K562 (cell line): ENCODE measurements around the gene ARHGAP10. TPM values are rescaled to one million over a fixed set of nuclear protein-coding genes. Genes with fewer than 3 reads are reported as not detected.

ENCODE experiments used
- ATAC-seq: fragments of 200-7000 bp; cut with Tn5 transposase; 3 replicates; pipeline ENCODE4 v1.9.1; 2020; ENCODE audit warnings: moderate library complexity
- BruUV-seq: library from RNA; stranded (reverse); fragments of 400-500 nt; replicated peaks from 2 replicates; lab custom pipeline; 2021; lab: Mats Ljungman, UMichigan
- CTCF ChIA-PET: fragments of 300-600 bp; formaldehyde crosslinking; extraction: SDS; loops from one replicate; lab custom pipeline; 2021; ENCODE audit warnings: low intra/inter-chr PET ratio; lab: Yijun Ruan, JAX
- POLR2A ChIA-PET: fragments of 300-600, 350-650 bp; sonication (Branson Sonifier 250); formaldehyde crosslinking; extraction: SDS; loops from one replicate; lab custom pipeline; 2021; ENCODE audit warnings: antibody characterized with exemption, inconsistent platforms; lab: Yijun Ruan, JAX
- DNase-seq, 4 experiments: peaks; one replicate each; pipeline versions ENCODE4 v3.0.0 to v3.0.0-alpha.2; 2011 to 2018; ENCODE audit warnings: low spot score in 3 of 4, mixed read lengths in 3 of 4; ENCODE audit errors: extremely low read depth in 1 of 4
- FAIRE-seq: peaks from 2 replicates; lab custom pipeline; 2011; peaks lifted over from hg19 to GRCh38; lab: Jason Lieb, UNC
- H2AFZ ChIP-seq: 2 replicates; pipeline ENCODE4 v1.6.0; 2011; ENCODE audit warnings: low read depth, low read length, control low read depth, inconsistent platforms
- H3K27ac ChIP-seq: fragments of 200-600 bp; 3 replicates; pipeline ENCODE4 v1.8.0; 2011; ENCODE audit warnings: low read depth, mild to moderate bottlenecking, control low read depth, inconsistent platforms, low read length, moderate library complexity, mixed read lengths; ENCODE audit errors: extremely low read depth
- H3K27me3 ChIP-seq, 2 experiments: fragments of 300-600 bp in 1 of 2; 2 replicates in 1 of 2; 3 replicates in 1 of 2; pipeline versions ENCODE4 v1.6.0 to v1.8.0; 2011; ENCODE audit warnings: inconsistent platforms in 2 of 2, low read length in 2 of 2, mild to moderate bottlenecking in 1 of 2, mixed read lengths in 1 of 2, moderate library complexity in 1 of 2; ENCODE audit not compliant: control insufficient read depth in 2 of 2, insufficient read depth in 2 of 2
- H3K36me3 ChIP-seq: fragments of 300-600 bp; 3 replicates; pipeline ENCODE4 v1.8.0; 2011; ENCODE audit warnings: mild to moderate bottlenecking, low read length, inconsistent platforms; ENCODE audit not compliant: control insufficient read depth, insufficient read depth
- H3K4me1 ChIP-seq, 2 experiments: fragments of 200-600 bp in 1 of 2; replicated peaks in 1 of 2; 2 replicates in 1 of 2; 3 replicates in 1 of 2; pipeline versions ENCODE4 v1.5.1 to v1.8.0; 2011; ENCODE audit warnings: inconsistent platforms in 2 of 2, low read length in 2 of 2, mild to moderate bottlenecking in 1 of 2, mixed read lengths in 1 of 2, moderate library complexity in 1 of 2; ENCODE audit not compliant: control insufficient read depth in 2 of 2, insufficient read depth in 2 of 2
- H3K4me2 ChIP-seq: 2 replicates; pipeline ENCODE4 v1.6.1; 2011; ENCODE audit warnings: low read length, control low read depth, inconsistent platforms, mixed read lengths; ENCODE audit not compliant: insufficient read depth
- H3K4me3 ChIP-seq: fragments of 200-600 bp; sonication (generic), shearing (Covaris generic); 2 replicates; pipeline ENCODE4 v1.5.1; 2016; ENCODE audit warnings: control low read depth, inconsistent platforms
- H3K79me2 ChIP-seq: fragments of 200-600 bp; 3 replicates; pipeline ENCODE4 v1.8.0; 2011; ENCODE audit warnings: low read length, inconsistent platforms; ENCODE audit not compliant: control insufficient read depth, insufficient read depth
- H3K9ac ChIP-seq, 2 experiments: 2 replicates each; pipeline versions ENCODE4 v1.6.0 to v1.6.1; 2011; ENCODE audit warnings: low read depth in 2 of 2, low read length in 2 of 2, control low read depth in 1 of 2, inconsistent platforms in 1 of 2, mild to moderate bottlenecking in 1 of 2, mixed read lengths in 1 of 2; ENCODE audit not compliant: insufficient read depth in 1 of 2
- H3K9me1 ChIP-seq: one replicate; pipeline ENCODE4 v1.6.0; 2011; ENCODE audit warnings: inconsistent platforms, mild to moderate bottlenecking, low read length, moderate library complexity; ENCODE audit not compliant: control insufficient read depth, insufficient read depth
- H3K9me3 ChIP-seq: replicated peaks from 2 replicates; pipeline ENCODE4 v1.5.1; 2011; ENCODE audit warnings: low read depth, low read length, inconsistent platforms; ENCODE audit not compliant: control insufficient read depth, insufficient read depth
- H4K20me1 ChIP-seq: replicated peaks from 2 replicates; pipeline ENCODE4 v1.6.1; 2011; ENCODE audit warnings: low read length, inconsistent platforms, mixed read lengths; ENCODE audit not compliant: control insufficient read depth, insufficient read depth
- ATF1 ChIP-seq, 2 experiments: fragments of 450-650 bp in 1 of 2; IDR thresholded peaks; 2 replicates each; pipeline ENCODE4 v1.6.1; 2016; ENCODE audit warnings: missing compliant biosample characterization in 1 of 2, missing genetic modification characterization in 1 of 2
- ATF3 ChIP-seq, 2 experiments: fragments of 450-650 bp in 1 of 2; sonication (generic) in 1 of 2; formaldehyde crosslinking in 1 of 2; IDR thresholded peaks in 1 of 2; conservative IDR thresholded peaks in 1 of 2; 2 replicates each; pipeline versions ENCODE4 v1.6.1 to v1.8.1; 2016 to 2023; ENCODE audit warnings: mild to moderate bottlenecking in 2 of 2, moderate library complexity in 2 of 2, inconsistent platforms in 1 of 2, missing genetic modification reagents in 1 of 2
- DPF2 ChIP-seq: fragments of 450-650 bp; IDR thresholded peaks from 2 replicates; pipeline ENCODE4 v1.6.1; 2016
- ESRRA ChIP-seq: fragments of 450-650 bp; IDR thresholded peaks from 2 replicates; pipeline ENCODE4 v1.6.1; 2014; ENCODE audit warnings: low read depth, mild to moderate bottlenecking, moderate library complexity, borderline replicate concordance
- JUND ChIP-seq, 2 experiments: IDR thresholded peaks; 2 replicates in 1 of 2; 3 replicates in 1 of 2; pipeline ENCODE4 v1.6.1; 2011; ENCODE audit warnings: borderline replicate concordance in 2 of 2, low read depth in 2 of 2, low read length in 2 of 2, improper control_type of control experiment in 1 of 2, missing biosample characterization in 1 of 2, missing genetic modification characterization in 1 of 2, missing genetic modification reagents in 1 of 2
- KLF10 ChIP-seq: fragments of 250-450 bp; sonication (Bioruptor Pico); IDR thresholded peaks from 2 replicates; pipeline ENCODE4 v1.6.1; 2021; ENCODE audit warnings: matching md5 sums
- LCOR ChIP-seq: sonication (generic); formaldehyde crosslinking; IDR thresholded peaks from 2 replicates; pipeline ENCODE4 v1.8.0; 2022; ENCODE audit warnings: mild to moderate bottlenecking, missing genetic modification reagents
- MTA1 ChIP-seq: fragments of 450-650 bp; IDR thresholded peaks from 2 replicates; pipeline ENCODE4 v1.6.1; 2017; ENCODE audit warnings: borderline replicate concordance
- NR2F6 ChIP-seq: fragments of 450-650 bp; formaldehyde crosslinking; IDR thresholded peaks from 2 replicates; pipeline ENCODE4 v1.4.0; 2020; ENCODE audit warnings: mild to moderate bottlenecking
- NRF1 ChIP-seq, 2 experiments: fragments of 450-650 bp; IDR thresholded peaks in 1 of 2; conservative IDR thresholded peaks in 1 of 2; 2 replicates each; pipeline ENCODE4 v1.6.1; 2014; ENCODE audit warnings: mild to moderate bottlenecking in 2 of 2
- RBFOX2 ChIP-seq: fragments of 200-400 bp; formaldehyde crosslinking; IDR thresholded peaks from 2 replicates; pipeline ENCODE4 v1.6.1; 2017; ENCODE audit warnings: low read depth, mild to moderate bottlenecking, low read length, moderate library complexity
- RFX7 ChIP-seq: fragments of 250-450 bp; sonication (Bioruptor Pico); IDR thresholded peaks from 2 replicates; pipeline ENCODE4 v1.5.1; 2021; ENCODE audit warnings: mild to moderate bottlenecking
- SETDB1 ChIP-seq: IDR thresholded peaks from one replicate; pipeline ENCODE4 v1.6.1; 2012; ENCODE audit warnings: low read length, control low read depth, inconsistent platforms
- SREBF2 ChIP-seq: sonication (generic); formaldehyde crosslinking; IDR thresholded peaks from 2 replicates; pipeline ENCODE4 v1.4.0; 2020; ENCODE audit warnings: mild to moderate bottlenecking, missing genetic modification reagents
- SRSF3 ChIP-seq: fragments of 200-400 bp; formaldehyde crosslinking; IDR thresholded peaks from 2 replicates; pipeline ENCODE4 v1.6.1; 2016; ENCODE audit warnings: mild to moderate bottlenecking, low read length, moderate library complexity; ENCODE audit not compliant: insufficient read depth
- TAF9B ChIP-seq: fragments of 450-650 bp; IDR thresholded peaks from 2 replicates; pipeline ENCODE4 v1.6.1; 2018; ENCODE audit warnings: mild to moderate bottlenecking; ENCODE audit not compliant: partially characterized antibody
- TGIF2 ChIP-seq: sonication (generic); formaldehyde crosslinking; IDR thresholded peaks from 2 replicates; pipeline ENCODE4 v1.8.1; 2022; ENCODE audit warnings: mild to moderate bottlenecking, missing genetic modification reagents, moderate library complexity
- ZNF561 ChIP-seq: fragments of 450-650 bp; formaldehyde crosslinking; conservative IDR thresholded peaks from 2 replicates; pipeline ENCODE4 v1.4.0; 2020; ENCODE audit warnings: mild to moderate bottlenecking, moderate library complexity
- ZNF75A ChIP-seq: fragments of 450-650 bp; formaldehyde crosslinking; IDR thresholded peaks from 2 replicates; pipeline ENCODE4 v1.4.0; 2020; ENCODE audit warnings: mild to moderate bottlenecking
- ZSCAN32 ChIP-seq: fragments of 450-650 bp; formaldehyde crosslinking; IDR thresholded peaks from 2 replicates; pipeline ENCODE4 v1.4.0; 2020; ENCODE audit warnings: mild to moderate bottlenecking, moderate library complexity
- WGBS: fragments of 100-300 bp; shearing (Covaris generic); methylation state at CpG from one replicate; pipeline ENCODE4 v1.1.6; 2016; ENCODE audit warnings: low coverage, mixed read lengths; ENCODE audit not compliant: insufficient coverage; ENCODE audit errors: missing lambda C conversion rate; 5-methylcytosine and 5-hydroxymethylcytosine counted together
- in situ Hi-C: fragments of 300-500 bp; cut with MboI; formaldehyde crosslinking; loops from 4 replicates; pipeline ENCODE4 v1.15.0; 2018; ENCODE audit warnings: inconsistent platforms, mixed read lengths
- intact Hi-C: fragments of 100-400 bp; cut with micrococcal nuclease; formaldehyde crosslinking; loops from 2 replicates; pipeline ENCODE4 v1.14.2; 2022
- polyA plus RNA-seq, 8 experiments: library from polyadenylated mRNA; depleted of rRNA in 4 of 8; stranded (reverse) in 5 of 8; unstranded in 3 of 8; fragments of >200 nt; fragmentation: Nextera tagmentation in 2 of 8; fragmentation: Illumina TruSeq in 1 of 8; extraction: Ambion mirVana in 2 of 8; extraction: Trizol in 1 of 8; gene quantifications; 2 replicates each; pipeline versions ENCODE4 v1.2.1 to v1.2.3, GENCODE V29; 2011 to 2014; ENCODE audit warnings: inconsistent platforms in 1 of 8, missing spikeins in 1 of 8
- total RNA-seq, 7 experiments: library from RNA; depleted of rRNA in 6 of 7; stranded (reverse); fragments of >200 nt in 6 of 7; fragmentation: Illumina TruSeq in 2 of 7; extraction: Trizol in 2 of 7; gene quantifications; 2 replicates each; pipeline versions ENCODE4 v1.2.1 to v1.2.3, GENCODE V29; 2011 to 2021; ENCODE audit warnings: low replicate concordance in 1 of 7
- TF ChIP-seq, protein P1 (sequence below): fragments of 250-450 bp; sonication (Bioruptor Pico); IDR thresholded peaks from 2 replicates; pipeline ENCODE4 v1.5.0; 2021; ENCODE audit warnings: mild to moderate bottlenecking, borderline replicate concordance

ARHGAP10 gene
- total and polyA plus RNA-seq, 9 of the 15 experiments (the other 6 are each of a cell fraction or from before 2014, with no cell fraction given): 0.03 to 0.22 (median 0.06) TPM; not detected in 3

DNA sequence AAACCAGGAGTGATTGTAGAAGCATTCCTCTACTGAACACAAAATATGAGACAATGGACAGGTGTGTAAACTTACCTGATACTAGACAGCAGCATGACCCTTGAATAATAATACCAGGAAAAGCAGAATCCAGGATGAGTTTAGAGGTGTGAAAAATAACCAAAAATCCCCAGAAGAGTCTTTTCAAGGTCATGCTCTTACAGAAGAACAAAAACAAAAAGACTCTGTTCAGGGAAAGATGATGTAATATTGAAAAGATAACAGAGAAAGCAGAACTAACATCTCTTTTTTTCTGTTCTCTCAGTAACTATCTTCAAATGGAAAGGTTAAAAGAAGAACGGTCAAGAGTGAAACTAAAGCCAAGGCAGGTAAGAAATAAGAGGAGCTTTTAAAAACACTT is 14.0 kb upstream of the ARHGAP10 start:
- ATAC-seq: no peak
- Histone ChIP-seq H3K79me2 (no peaks in the 10 kb centered on the region), H3K9ac (no peak overlapping the region), H2AFZ (no peak overlapping the region), H3K36me3 (no peaks in the 10 kb centered on the region), H4K20me1 (no peaks in the 10 kb centered on the region), H3K4me1 (no peaks in the 10 kb centered on the region), H3K4me2 (no peak overlapping the region), H3K9me3 (no peaks in the 10 kb centered on the region), H3K27ac (no peak overlapping the region), H3K4me3 (no peak overlapping the region), H3K9me1 (no peaks in the 10 kb centered on the region), H3K27me3 (no peaks in the 10 kb centered on the region; a peak in 2 of 5 replicates)
- in situ Hi-C loops: no loop called here
- CTCF ChIA-PET: no interaction called here
- POLR2A ChIA-PET: no interaction called here
- FAIRE-seq: no peak
- intact Hi-C loops: no loop called here
- BruUV-seq: no TSS peak
- DNase-seq: no peak
- 0% methylated on average over 1 of the region's 1 CpG for WGBS
- TF ChIP-seq ZNF561 (CRISPR knock-in tag) (no peak), NR2F6 (CRISPR knock-in tag) (no peak), SETDB1 (no peak), JUND (IDR thresholded peaks at IDR 0.05; ENCODE audit: borderline replicate concordance, low read depth, low read length) (no peak; the same call in 1 of the 2 replicates), JUND (tag; IDR thresholded peaks at IDR 0.05; ENCODE audit: borderline replicate concordance, low read depth, low read length) (peak; percentile 28; the same call in 1 of the 3 replicates), TAF9B (no peak), TGIF2 (CRISPR knock-in tag) (no peak), ZSCAN32 (CRISPR knock-in tag) (0 out of 2 replicates have a peak, but pooled peaks have one; percentile 18), KLF10 (CRISPR knock-in tag) (no peak), ATF3 (IDR thresholded peaks at IDR 0.05) (peak; percentile 82), ATF3 (CRISPR knock-in tag; conservative IDR thresholded peaks at IDR 0.05) (no peak), SREBF2 (CRISPR knock-in tag) (no peak), RFX7 (CRISPR knock-in tag) (no peak), ZNF75A (CRISPR knock-in tag) (no peak), DPF2 (no peak), NRF1 (conservative IDR thresholded peaks at IDR 0.05 in 1 of 2, IDR thresholded peaks at IDR 0.05 in 1 of 2) (no peak), RBFOX2 (no peak), ESRRA (peak; percentile 85), MTA1 (no peak), LCOR (CRISPR knock-in tag) (no peak), ATF1 (CRISPR knock-in tag; IDR thresholded peaks at IDR 0.05) (no peak), ATF1 (tag; IDR thresholded peaks at IDR 0.05) (no peak), SRSF3 (no peak)
- TF ChIP-seq, protein P1, sequence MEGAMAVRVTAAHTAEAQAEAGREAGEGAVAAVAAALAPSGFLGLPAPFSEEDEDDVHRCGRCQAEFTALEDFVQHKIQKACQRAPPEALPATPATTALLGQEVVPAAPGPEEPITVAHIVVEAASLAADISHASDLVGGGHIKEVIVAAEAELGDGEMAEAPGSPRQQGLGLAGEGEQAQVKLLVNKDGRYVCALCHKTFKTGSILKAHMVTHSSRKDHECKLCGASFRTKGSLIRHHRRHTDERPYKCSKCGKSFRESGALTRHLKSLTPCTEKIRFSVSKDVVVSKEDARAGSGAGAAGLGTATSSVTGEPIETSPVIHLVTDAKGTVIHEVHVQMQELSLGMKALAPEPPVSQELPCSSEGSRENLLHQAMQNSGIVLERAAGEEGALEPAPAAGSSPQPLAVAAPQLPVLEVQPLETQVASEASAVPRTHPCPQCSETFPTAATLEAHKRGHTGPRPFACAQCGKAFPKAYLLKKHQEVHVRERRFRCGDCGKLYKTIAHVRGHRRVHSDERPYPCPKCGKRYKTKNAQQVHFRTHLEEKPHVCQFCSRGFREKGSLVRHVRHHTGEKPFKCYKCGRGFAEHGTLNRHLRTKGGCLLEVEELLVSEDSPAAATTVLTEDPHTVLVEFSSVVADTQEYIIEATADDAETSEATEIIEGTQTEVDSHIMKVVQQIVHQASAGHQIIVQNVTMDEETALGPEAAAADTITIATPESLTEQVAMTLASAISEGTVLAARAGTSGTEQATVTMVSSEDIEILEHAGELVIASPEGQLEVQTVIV: no peak
